Gastrocnemius medialis (tissue), 4 donors: ENCODE results near the gene FSD2. TPM values are rescaled to one million over a fixed set of nuclear protein-coding genes. Genes with fewer than 3 reads are reported as not detected.
A peak's percentile ranks its signal among the peaks of the same experiment; 100 is the strongest.
"Not testable (repeated sequence)": the region's sequence is repeated elsewhere in the genome, so short reads cannot be mapped to it uniquely, and the experiment has no call there.

Source experiments
- ATAC-seq, 2 donors: fragments of 150-250 bp; one replicate each; pipeline ENCODE4 v1.9.1; 2016
- DNase-seq, 2 donors: peaks; one replicate each; pipeline ENCODE4 v3.0.0-alpha.2; 2019
- H3K27ac ChIP-seq, 4 donors: fragments of 200-600 bp; sonication (generic); 1 replicate in 1 of 4; 2 replicates in 3 of 4; pipeline ENCODE4 v1.5.1; 2016 to 2018; ENCODE audit warnings: mild to moderate bottlenecking in 2 of 4, moderate library complexity in 1 of 4
- H3K27me3 ChIP-seq, 3 donors: fragments of 200-600 bp; sonication (generic) in 2 of 3; 1 replicate in 1 of 3; 2 replicates in 2 of 3; pipeline versions ENCODE4 v1.5.1 to v1.6.0; 2016 to 2019; ENCODE audit warnings: mild to moderate bottlenecking in 1 of 3, moderate library complexity in 1 of 3
- H3K36me3 ChIP-seq, 2 donors: fragments of 200-600 bp; sonication (generic) in 1 of 2; one replicate each; pipeline ENCODE4 v1.5.1; 2017 to 2018
- H3K4me1 ChIP-seq, 2 donors: fragments of 200-600 bp; sonication (generic) in 1 of 2; one replicate each; pipeline ENCODE4 v1.5.1; 2016 to 2017; ENCODE audit warnings: mild to moderate bottlenecking in 2 of 2
- H3K4me3 ChIP-seq, 4 donors: fragments of 200-600 bp; sonication (generic) in 3 of 4; 1 replicate in 1 of 4; 2 replicates in 3 of 4; pipeline ENCODE4 v1.5.1; 2016 to 2019; ENCODE audit warnings: mild to moderate bottlenecking in 2 of 4
- H3K9me3 ChIP-seq, 3 donors: fragments of 200-600 bp; sonication (generic) in 2 of 3; 1 replicate in 1 of 3; 2 replicates in 2 of 3; pipeline ENCODE4 v1.5.1; 2016 to 2019
- POLR2A ChIP-seq, 2 donors: fragments of 450-650 bp; IDR thresholded peaks; one replicate each; pipeline ENCODE4 v1.6.1; 2017; ENCODE audit warnings: antibody characterized with exemption in 2 of 2, mild to moderate bottlenecking in 2 of 2, moderate library complexity in 2 of 2
- in situ Hi-C, 4 donors: fragments of 200-750 bp; cut with MboI; loops; one replicate each; pipeline versions ENCODE4 v1.15.0 to v1.8.0; 2017; ENCODE audit warnings: low sequenced_read_pairs in 4 of 4
- intact Hi-C: fragments of 100-400 bp; cut with DNase I; formaldehyde crosslinking; loops from one replicate; pipeline ENCODE4 v1.15.1; 2023; ENCODE audit warnings: low total_unique reads
- total RNA-seq, 4 donors: library from RNA; depleted of rRNA; stranded (reverse); fragments of >200 nt; gene quantifications; one replicate each; pipeline versions ENCODE4 v1.1.0 to v1.2.3, GENCODE V29; 2016
- TF ChIP-seq, protein P1 (sequence below), 5 experiments: fragments of 450-650 bp in 3 of 5; fragments of 200-600 bp in 2 of 5; sonication (generic) in 2 of 5; IDR thresholded peaks in 4 of 5; conservative IDR thresholded peaks in 1 of 5; 1 replicate in 4 of 5; 2 replicates in 1 of 5; pipeline ENCODE4 v1.5.1; 2016 to 2019; ENCODE audit warnings: antibody characterized with exemption in 5 of 5, mild to moderate bottlenecking in 3 of 5, moderate library complexity in 3 of 5

FSD2 gene
- total RNA-seq, 4 donors from 2014 or later = 3.9 to 18.5 (median 6.6) TPM

DNA sequence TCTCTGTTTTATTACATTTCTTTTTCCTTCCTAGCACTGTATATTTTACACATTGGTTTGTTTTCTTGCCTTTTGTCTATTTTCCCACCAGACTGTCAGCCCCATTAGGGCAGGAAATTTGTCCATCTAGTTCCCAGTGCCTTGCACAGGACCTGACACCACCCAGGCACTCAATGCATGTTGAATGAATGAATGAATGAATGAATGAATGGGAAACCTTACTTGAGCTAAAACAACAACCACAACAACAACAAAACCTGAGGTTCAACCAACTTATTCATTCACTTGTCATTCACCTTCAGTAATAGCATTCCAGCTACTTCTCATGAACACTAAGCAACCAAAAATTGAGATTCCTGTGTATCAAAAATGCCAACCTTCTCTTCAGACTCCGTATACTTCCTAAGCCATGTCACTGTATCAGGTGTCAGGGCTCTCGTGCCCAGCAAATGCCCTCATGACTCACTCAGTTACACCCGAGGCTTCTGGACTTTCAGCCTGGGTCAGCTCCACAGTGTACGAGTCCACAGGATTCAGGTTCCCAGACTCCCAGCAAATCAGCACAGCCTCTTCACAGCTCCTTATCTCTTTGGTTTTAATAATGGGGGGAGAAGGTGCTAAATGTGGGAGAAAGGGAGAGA lies 37.3 kb downstream of the FSD2 start:
- TF ChIP-seq POLR2A (IDR thresholded peaks at IDR 0.05) = peak; percentile 40 to 47
- TF ChIP-seq, protein P1, sequence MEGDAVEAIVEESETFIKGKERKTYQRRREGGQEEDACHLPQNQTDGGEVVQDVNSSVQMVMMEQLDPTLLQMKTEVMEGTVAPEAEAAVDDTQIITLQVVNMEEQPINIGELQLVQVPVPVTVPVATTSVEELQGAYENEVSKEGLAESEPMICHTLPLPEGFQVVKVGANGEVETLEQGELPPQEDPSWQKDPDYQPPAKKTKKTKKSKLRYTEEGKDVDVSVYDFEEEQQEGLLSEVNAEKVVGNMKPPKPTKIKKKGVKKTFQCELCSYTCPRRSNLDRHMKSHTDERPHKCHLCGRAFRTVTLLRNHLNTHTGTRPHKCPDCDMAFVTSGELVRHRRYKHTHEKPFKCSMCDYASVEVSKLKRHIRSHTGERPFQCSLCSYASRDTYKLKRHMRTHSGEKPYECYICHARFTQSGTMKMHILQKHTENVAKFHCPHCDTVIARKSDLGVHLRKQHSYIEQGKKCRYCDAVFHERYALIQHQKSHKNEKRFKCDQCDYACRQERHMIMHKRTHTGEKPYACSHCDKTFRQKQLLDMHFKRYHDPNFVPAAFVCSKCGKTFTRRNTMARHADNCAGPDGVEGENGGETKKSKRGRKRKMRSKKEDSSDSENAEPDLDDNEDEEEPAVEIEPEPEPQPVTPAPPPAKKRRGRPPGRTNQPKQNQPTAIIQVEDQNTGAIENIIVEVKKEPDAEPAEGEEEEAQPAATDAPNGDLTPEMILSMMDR (IDR thresholded peaks at IDR 0.05 in 4 of 5, conservative IDR thresholded peaks at IDR 0.05 in 1 of 5) = no peak
- in situ Hi-C loops (loop anchor here in 1 of 4 donors (5.0 kb wide), 1 partner anchor 34 kb away; no protein-coding TSS in a partner anchor), intact Hi-C loops (loop anchor here (5.0 to 10.0 kb wide), 2 partner anchors 184 to 336 kb away; partner anchors contain the start of genes HOMER2 and TM6SF1)
- H3K4me3 ChIP-seq = no peak overlapping the region
- peak overlapping the region; percentile 88 to 96 (median 92) for H3K27ac ChIP-seq
- H3K27me3 ChIP-seq = no peaks in the 10 kb centered on the region
- no peaks in the 10 kb centered on the region for H3K9me3 ChIP-seq
- peak; percentile 76 to 87 for ATAC-seq
- peaks cover 46 to 62% of the 10 kb centered on the region in 2 donors for H3K4me1 ChIP-seq
- H3K36me3 ChIP-seq = no peaks in the 10 kb centered on the region
- peak; percentile 85 to 88 for DNase-seq

DNA sequence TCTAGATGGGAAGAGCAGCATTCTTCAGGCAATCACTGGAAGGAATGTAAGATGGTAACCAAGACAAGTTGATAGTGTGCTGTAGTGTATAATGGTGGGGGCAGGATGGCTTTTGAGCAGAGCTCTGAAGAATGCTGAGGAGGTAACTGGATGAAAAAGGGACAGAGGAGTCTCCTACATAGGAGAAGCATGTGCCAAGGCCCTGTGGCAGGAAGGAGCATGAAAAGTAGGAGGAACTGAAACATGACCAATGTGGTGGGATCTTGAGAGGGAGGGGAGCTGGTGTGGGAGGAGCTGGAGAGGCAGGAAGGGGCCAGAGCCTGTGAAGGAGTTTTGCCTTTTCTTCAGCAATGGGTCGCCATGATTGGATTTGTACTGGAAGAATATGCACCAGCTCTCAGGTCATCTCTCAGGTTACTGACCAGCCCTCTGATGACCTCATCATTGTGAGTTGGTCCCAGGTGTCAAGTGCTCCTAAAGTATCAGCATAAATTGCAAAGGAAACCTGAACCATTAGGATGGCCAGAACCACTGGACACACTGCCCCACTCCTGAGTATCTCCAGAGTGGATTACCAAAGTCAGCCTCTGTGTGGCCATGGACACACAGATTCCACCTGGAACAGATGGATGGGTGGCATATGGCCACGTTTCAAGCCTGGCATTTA lies 38.6 kb downstream of the FSD2 start:
- Histone ChIP-seq H3K9me3 (no peaks in the 10 kb centered on the region), H3K27ac (peak overlapping the region; percentile 88 to 96 (median 92)), H3K4me3 (no peak overlapping the region), H3K27me3 (no peaks in the 10 kb centered on the region), H3K36me3 (no peaks in the 10 kb centered on the region), H3K4me1 (peaks cover 55 to 73% of the 10 kb centered on the region in 2 donors)
- intact Hi-C loops (loop anchor here (5.0 to 10.0 kb wide), 2 partner anchors 185 to 338 kb away; partner anchors contain the start of genes HOMER2 and TM6SF1), in situ Hi-C loops (loop anchor here in 1 of 4 donors (5.0 kb wide), 1 partner anchor 35 kb away; no protein-coding TSS in a partner anchor)
- ATAC-seq (peak; percentile 3 to 7), DNase-seq (peak; percentile 18 to 60)
- TF ChIP-seq, protein P1 (IDR thresholded peaks at IDR 0.05 in 4 of 5, conservative IDR thresholded peaks at IDR 0.05 in 1 of 5) = no peak
- peak in 1 of 2 donors; percentile 46 for TF ChIP-seq POLR2A (IDR thresholded peaks at IDR 0.05)

DNA sequence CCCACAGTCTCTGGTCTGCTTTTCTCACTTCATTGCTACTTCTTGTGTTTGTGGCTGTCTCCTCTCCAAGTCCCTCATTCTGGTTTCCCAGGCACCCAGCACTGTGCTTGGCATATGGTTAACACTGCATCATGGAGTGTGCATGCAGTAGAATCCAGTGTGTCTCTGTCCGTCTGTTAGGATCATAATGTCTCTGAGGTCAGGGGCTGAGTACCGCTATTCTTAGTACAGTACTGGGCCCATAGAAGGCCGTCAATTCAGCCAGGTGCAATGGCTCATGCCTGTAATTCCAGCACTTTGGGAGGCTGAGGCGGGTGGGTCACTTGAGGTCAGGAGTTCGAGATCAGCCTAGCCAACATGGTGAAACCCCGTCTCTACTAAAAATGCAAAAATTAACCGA lies 39.7 kb downstream of the FSD2 start:
- H3K27ac ChIP-seq = peak overlapping the region; percentile 88 to 96 (median 92)
- H3K36me3 ChIP-seq, H3K4me3 ChIP-seq, H3K9me3 ChIP-seq, H3K27me3 ChIP-seq: not testable (repeated sequence)
- intact Hi-C loops = loop anchor here (5.0 to 10.0 kb wide), 2 partner anchors 186 to 339 kb away; partner anchors contain the start of genes HOMER2 and TM6SF1
- ATAC-seq (peak in 1 of 2 donors; percentile 19), DNase-seq (peak; percentile 12 to 56)
- in situ Hi-C loops = loop anchor here in 1 of 4 donors (5.0 kb wide), 1 partner anchor 36 kb away; no protein-coding TSS in a partner anchor
- H3K4me1 ChIP-seq = peaks cover 55 to 80% of the 10 kb centered on the region in 2 donors
- peak; percentile 13 to 22 for TF ChIP-seq POLR2A (IDR thresholded peaks at IDR 0.05)

DNA sequence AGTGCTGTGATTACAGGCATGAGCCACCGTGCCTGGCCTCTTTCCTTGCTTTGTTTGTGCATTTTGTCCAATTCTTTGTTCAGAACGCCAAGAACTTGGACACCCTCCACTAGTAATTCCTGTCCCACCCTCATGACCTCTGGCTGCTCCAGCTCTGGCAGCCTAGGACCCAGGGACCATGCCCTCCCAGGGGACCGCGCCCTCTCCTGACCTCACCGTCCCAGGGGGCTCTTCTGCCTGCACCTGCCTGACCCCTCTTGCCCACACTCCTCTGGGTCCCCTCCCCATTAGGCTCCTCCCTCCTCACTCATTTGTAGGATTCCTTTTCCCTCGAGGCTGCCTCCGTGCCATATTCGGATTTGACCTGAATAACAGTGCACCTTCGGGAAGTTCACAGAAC lies 41.1 kb downstream of the FSD2 start:
- H3K4me3 ChIP-seq = no peak overlapping the region
- no peaks in the 10 kb centered on the region for H3K9me3 ChIP-seq
- intact Hi-C loops = loop anchor here (2.0 to 10.0 kb wide), 4 partner anchors 42 to 340 kb away; partner anchors contain the start of genes FSD2, HOMER2 and TM6SF1
- ATAC-seq (peak in 1 of 2 donors; percentile 10), DNase-seq (peak in 1 of 2 donors; percentile 20)
- no peaks in the 10 kb centered on the region for H3K27me3 ChIP-seq
- in situ Hi-C loops = loop anchor here in 1 of 4 donors (5.0 kb wide), 1 partner anchor 38 kb away; no protein-coding TSS in a partner anchor
- peaks cover 55 to 86% of the 10 kb centered on the region in 2 donors for H3K4me1 ChIP-seq
- TF ChIP-seq POLR2A (IDR thresholded peaks at IDR 0.05) = no peak
- TF ChIP-seq, protein P1 (IDR thresholded peaks at IDR 0.05 in 4 of 5, conservative IDR thresholded peaks at IDR 0.05 in 1 of 5) = no peak
- no peaks in the 10 kb centered on the region for H3K36me3 ChIP-seq
- peak overlapping the region; percentile 88 to 96 (median 92) for H3K27ac ChIP-seq
